H1 (cell line): ENCODE results near the gene ZNF85.
"Not testable (repeated sequence)": the region's sequence is repeated elsewhere in the genome, so short reads cannot be mapped to it uniquely, and the experiment has no call there.

Experiments
- CBX5 ChIP-seq: fragments of 300-800, 300-1000 bp; sonication (generic); IDR thresholded peaks from 2 replicates; pipeline ENCODE4 v1.7.1; 2016; ENCODE audit warnings: antibody characterized with exemption, low read length, low read depth
- CTCF ChIP-seq, 3 experiments: IDR thresholded peaks; 1 replicate in 2 of 3; 2 replicates in 1 of 3; pipeline versions ENCODE4 v1.5.1 to v1.6.1; 2011; ENCODE audit warnings: low read length in 3 of 3, mild to moderate bottlenecking in 3 of 3, inconsistent platforms in 2 of 3, low read depth in 1 of 3, moderate library complexity in 1 of 3; ENCODE audit not compliant: insufficient read depth in 1 of 3; ENCODE audit errors: control extremely low read depth in 1 of 3
- EP300 ChIP-seq, 2 experiments: IDR thresholded peaks; 1 replicate in 1 of 2; 2 replicates in 1 of 2; pipeline ENCODE4 v1.6.1; 2011 to 2012; ENCODE audit warnings: low read depth in 2 of 2, low read length in 2 of 2, mild to moderate bottlenecking in 2 of 2, borderline replicate concordance in 1 of 2, inconsistent platforms in 1 of 2, moderate library complexity in 1 of 2
- HDAC6 ChIP-seq: IDR thresholded peaks from one replicate; pipeline ENCODE4 v1.7.1; 2012; ENCODE audit warnings: low read depth, mild to moderate bottlenecking, inconsistent platforms, low read length, moderate library complexity
- JUN ChIP-seq: IDR thresholded peaks from 2 replicates; pipeline ENCODE4 v1.6.1; 2011; ENCODE audit warnings: low read depth, mild to moderate bottlenecking, improper control_type of control experiment, low read length
- POLR2AphosphoS5 ChIP-seq: IDR thresholded peaks from 2 replicates; pipeline ENCODE4 v1.6.1; 2011; ENCODE audit warnings: low read depth, low read length
- USF2 ChIP-seq: IDR thresholded peaks from 2 replicates; pipeline ENCODE4 v1.6.1; 2011; ENCODE audit warnings: low read length, improper control_type of control experiment

- not testable (repeated sequence) for TF ChIP-seq CTCF (IDR thresholded peaks at IDR 0.05; ENCODE audit: control extremely low read depth in 1 of 3, insufficient read depth in 1 of 3, low read depth in 1 of 3, low read length in 3 of 3); HDAC6; CBX5; POLR2AphosphoS5; JUN; EP300 (IDR thresholded peaks at IDR 0.05; ENCODE audit: borderline replicate concordance in 1 of 2, low read depth in 2 of 2, low read length in 2 of 2); USF2
These were observed 69.7 kb downstream of the ZNF85 start for GRCh38 chr19:20992788-20993187.
